Loucy (cell line): ENCODE results near the gene MEGF6.

Source experiments
- H2AFZ ChIP-seq: fragments of 200-600 bp; sonication (generic); 2 replicates; pipeline ENCODE4 v1.6.0; 2016; ENCODE audit warnings: antibody characterized with exemption, mild to moderate bottlenecking, low read length, moderate library complexity
- H3F3A ChIP-seq: fragments of 200-600 bp; 2 replicates; pipeline ENCODE4 v1.6.0; 2016; ENCODE audit warnings: antibody characterized with exemption, low read depth, mild to moderate bottlenecking
- H3K27me3 ChIP-seq: fragments of 200-600 bp; sonication (generic); 2 replicates; pipeline ENCODE4 v1.6.1; 2014; ENCODE audit warnings: low read length, mild to moderate bottlenecking; ENCODE audit not compliant: insufficient read depth, poor library complexity, severe bottlenecking
- H3K36me3 ChIP-seq: fragments of 200-600 bp; sonication (generic); 2 replicates; pipeline ENCODE4 v1.6.1; 2016; ENCODE audit warnings: low read length; ENCODE audit not compliant: insufficient read depth
- H3K4me1 ChIP-seq: fragments of 200-600 bp; sonication (generic); 2 replicates; pipeline ENCODE4 v1.5.1; 2014; ENCODE audit warnings: low read length, mild to moderate bottlenecking; ENCODE audit not compliant: insufficient read depth, poor library complexity, severe bottlenecking
- H3K4me2 ChIP-seq: fragments of 200-600 bp; sonication (generic); 2 replicates; pipeline ENCODE4 v1.6.0; 2014; ENCODE audit warnings: antibody characterized with exemption, low read length, low read depth, mild to moderate bottlenecking; ENCODE audit not compliant: poor library complexity, severe bottlenecking
- H3K4me3 ChIP-seq: fragments of 200-600 bp; sonication (generic); 2 replicates; pipeline ENCODE4 v1.5.1; 2014; ENCODE audit warnings: low read length, mild to moderate bottlenecking, mixed read lengths; ENCODE audit not compliant: poor library complexity, severe bottlenecking
- H3K79me2 ChIP-seq: fragments of 200-600 bp; sonication (generic); 2 replicates; pipeline ENCODE4 v1.6.1; 2014; ENCODE audit warnings: low read length; ENCODE audit not compliant: insufficient read depth
- H3K9ac ChIP-seq: fragments of 200-600 bp; sonication (generic); 2 replicates; pipeline ENCODE4 v1.6.0; 2014; ENCODE audit warnings: mild to moderate bottlenecking, low read depth, low read length, moderate library complexity; ENCODE audit not compliant: poor library complexity, severe bottlenecking
- H3K9me2 ChIP-seq: fragments of 200-600 bp; sonication (generic); replicated peaks from 2 replicates; pipeline ENCODE4 v1.6.1; 2016; ENCODE audit warnings: low read depth, low read length, mixed read lengths
- H3K9me3 ChIP-seq: fragments of 200-600 bp; sonication (generic); 2 replicates; pipeline ENCODE4 v1.6.1; 2014; ENCODE audit warnings: mild to moderate bottlenecking, antibody characterized with exemption, low read length, low read depth; ENCODE audit not compliant: insufficient read depth
- H4K20me1 ChIP-seq: fragments of 200-600 bp; sonication (generic); 2 replicates; pipeline ENCODE4 v1.6.0; 2014; ENCODE audit warnings: antibody characterized with exemption, low read length, mild to moderate bottlenecking; ENCODE audit not compliant: insufficient read depth, poor library complexity, severe bottlenecking
- CTCF ChIP-seq: fragments of 200-600 bp; sonication (generic); conservative IDR thresholded peaks from 2 replicates; pipeline ENCODE4 v1.5.1; 2014; ENCODE audit warnings: mild to moderate bottlenecking, antibody characterized with exemption, low read length
- EZH2phosphoT487 ChIP-seq: fragments of 200-600 bp; IDR thresholded peaks from 2 replicates; pipeline ENCODE4 v1.6.1; 2018; ENCODE audit warnings: antibody characterized with exemption, mild to moderate bottlenecking, moderate library complexity, borderline replicate concordance

Gene MEGF6

GRCh38 chr1:3614755-3615742 lies 3.7 kb upstream of the MEGF6 start:
- H3F3A ChIP-seq, result no peaks in the 10 kb centered on the region
- TF ChIP-seq CTCF, result peak; percentile 83
- TF ChIP-seq EZH2phosphoT487, result no peak
- no peaks in the 10 kb centered on the region for H3K27me3 ChIP-seq
- H3K4me2 ChIP-seq, result no peak overlapping the region
- no peak overlapping the region for H3K4me3 ChIP-seq
- peaks cover 2% of the 10 kb centered on the region; the same call in 1 of the 2 replicates for H3K79me2 ChIP-seq
- no peaks in the 10 kb centered on the region for H3K9me3 ChIP-seq
- H4K20me1 ChIP-seq, result no peaks in the 10 kb centered on the region
- no peak overlapping the region for H2AFZ ChIP-seq
- H3K4me1 ChIP-seq, result peaks cover 5% of the 10 kb centered on the region
- H3K9ac ChIP-seq, result no peak overlapping the region
- H3K9me2 ChIP-seq, result no peaks in the 10 kb centered on the region
- H3K36me3 ChIP-seq, result no peaks in the 10 kb centered on the region

DNA sequence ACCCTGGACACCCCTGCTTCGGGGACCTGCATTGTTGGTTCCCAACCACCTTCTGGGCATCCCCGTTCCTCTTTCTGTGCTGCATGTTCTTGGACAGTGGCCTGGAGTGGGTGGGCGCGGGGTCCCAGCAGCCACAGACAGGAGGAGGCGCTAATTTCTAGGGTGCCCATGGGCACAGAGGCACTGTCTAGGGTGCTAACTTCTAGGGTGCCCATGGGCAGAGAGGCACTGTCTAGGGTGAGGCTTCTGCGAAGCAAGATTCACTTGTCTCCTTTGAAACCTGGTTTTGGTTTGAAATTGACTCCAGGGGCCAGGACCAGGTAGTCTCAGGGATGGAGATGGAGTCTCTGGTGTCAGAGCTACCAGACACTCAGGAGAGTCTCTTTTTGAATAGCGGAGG lies 815 bp upstream of the MEGF6 start:
- Histone ChIP-seq H3K4me1 (peaks cover 19% of the 10 kb centered on the region), H4K20me1 (no peaks in the 10 kb centered on the region), H3K4me3 (peak overlapping the region; percentile 59), H3K27me3 (no peaks in the 10 kb centered on the region), H3F3A (no peaks in the 10 kb centered on the region), H3K4me2 (peak overlapping the region; percentile 63), H3K36me3 (no peaks in the 10 kb centered on the region), H3K79me2 (peaks cover 31% of the 10 kb centered on the region), H3K9ac (peak overlapping the region; percentile 49), H2AFZ (peak overlapping the region; percentile 63; the same call in 1 of the 2 replicates), H3K9me2 (no peaks in the 10 kb centered on the region), H3K9me3 (no peaks in the 10 kb centered on the region)
- TF ChIP-seq CTCF (no peak), EZH2phosphoT487 (no peak)

- Histone ChIP-seq H3K4me2 (peak overlapping the region; percentile 71), H3K4me1 (peaks cover 19% of the 10 kb centered on the region), H3K9ac (peak overlapping the region; percentile 66), H3K27me3 (no peaks in the 10 kb centered on the region), H3K4me3 (peak overlapping the region; percentile 72), H3K9me2 (no peaks in the 10 kb centered on the region), H3K36me3 (no peaks in the 10 kb centered on the region), H3F3A (no peaks in the 10 kb centered on the region), H2AFZ (no peak overlapping the region), H3K79me2 (peaks cover 44% of the 10 kb centered on the region), H4K20me1 (no peaks in the 10 kb centered on the region), H3K9me3 (no peaks in the 10 kb centered on the region)
- TF ChIP-seq CTCF (0 out of 2 replicates have a peak, but pooled peaks have one; percentile 15), EZH2phosphoT487 (no peak)
These were observed 660 bp downstream of the MEGF6 start for GRCh38 chr1:3610527-3611169.
